ENCODE results near the gene USP25.

DNA sequence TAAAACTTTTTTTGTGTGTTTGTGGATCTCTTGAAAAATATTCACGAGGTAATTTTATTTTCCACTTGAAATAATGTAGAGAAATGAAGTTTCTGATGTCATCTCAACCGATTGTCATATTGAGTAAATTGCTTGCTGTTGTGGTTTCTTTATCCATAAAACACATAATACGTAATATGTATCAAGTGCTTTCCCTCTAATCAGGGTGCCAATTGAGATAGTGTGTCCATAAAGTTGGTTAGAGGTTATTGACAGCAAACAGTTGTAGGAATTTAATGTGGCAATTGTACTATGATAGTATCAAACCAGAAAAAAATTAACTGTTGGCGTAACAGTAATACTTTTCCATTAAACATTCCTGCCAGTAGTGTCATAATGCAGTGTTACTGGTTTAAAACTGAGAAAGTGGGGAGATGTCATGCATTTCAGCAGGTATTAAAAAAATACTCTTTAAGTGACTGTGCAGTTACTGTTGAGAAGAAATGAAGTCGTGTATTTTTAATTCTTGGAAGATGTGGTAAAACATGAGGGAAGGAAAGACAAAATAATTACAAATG lies 38.3 kb downstream of the USP25 start:
- TF ChIP-seq POLR2A (IDR thresholded peaks at IDR 0.05; ENCODE audit: extremely low read depth, insufficient read length), result no peak
- TF ChIP-seq, protein P1, sequence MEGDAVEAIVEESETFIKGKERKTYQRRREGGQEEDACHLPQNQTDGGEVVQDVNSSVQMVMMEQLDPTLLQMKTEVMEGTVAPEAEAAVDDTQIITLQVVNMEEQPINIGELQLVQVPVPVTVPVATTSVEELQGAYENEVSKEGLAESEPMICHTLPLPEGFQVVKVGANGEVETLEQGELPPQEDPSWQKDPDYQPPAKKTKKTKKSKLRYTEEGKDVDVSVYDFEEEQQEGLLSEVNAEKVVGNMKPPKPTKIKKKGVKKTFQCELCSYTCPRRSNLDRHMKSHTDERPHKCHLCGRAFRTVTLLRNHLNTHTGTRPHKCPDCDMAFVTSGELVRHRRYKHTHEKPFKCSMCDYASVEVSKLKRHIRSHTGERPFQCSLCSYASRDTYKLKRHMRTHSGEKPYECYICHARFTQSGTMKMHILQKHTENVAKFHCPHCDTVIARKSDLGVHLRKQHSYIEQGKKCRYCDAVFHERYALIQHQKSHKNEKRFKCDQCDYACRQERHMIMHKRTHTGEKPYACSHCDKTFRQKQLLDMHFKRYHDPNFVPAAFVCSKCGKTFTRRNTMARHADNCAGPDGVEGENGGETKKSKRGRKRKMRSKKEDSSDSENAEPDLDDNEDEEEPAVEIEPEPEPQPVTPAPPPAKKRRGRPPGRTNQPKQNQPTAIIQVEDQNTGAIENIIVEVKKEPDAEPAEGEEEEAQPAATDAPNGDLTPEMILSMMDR (IDR thresholded peaks at IDR 0.05; ENCODE audit: low read depth, low read length), result no peak
- no peak for TF ChIP-seq MYC (IDR thresholded peaks at IDR 0.05; ENCODE audit: low read depth, low read length)
- TF ChIP-seq, protein P2, sequence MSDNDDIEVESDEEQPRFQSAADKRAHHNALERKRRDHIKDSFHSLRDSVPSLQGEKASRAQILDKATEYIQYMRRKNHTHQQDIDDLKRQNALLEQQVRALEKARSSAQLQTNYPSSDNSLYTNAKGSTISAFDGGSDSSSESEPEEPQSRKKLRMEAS (IDR thresholded peaks at IDR 0.05; ENCODE audit: low read depth, low read length), result no peak
